ENCODE measurements around the gene TESK2. TPM values are rescaled to one million over a fixed set of nuclear protein-coding genes. Genes with fewer than 3 reads are reported as not detected.
A peak's percentile ranks its signal among the peaks of the same experiment; 100 is the strongest.

The TESK2 gene
- total and polyA plus RNA-seq, 2 of the 13 experiments (the other 11 are each of a cell fraction or from before 2014, with no cell fraction given), result 5.5 to 9.6 TPM

- no TSS peak for BruUV-seq (replicated peaks)
- POLR2A ChIA-PET, result no interaction called here
Observed at GRCh38 chr1:45378184-45378583, 112.8 kb downstream of the TESK2 start.

GRCh38 chr1:45375104-45376090, 115.6 kb downstream of the TESK2 start:
- Histone ChIP-seq H3K4me3 (replicated peaks in 1 of 3; ENCODE audit: insufficient read depth in 1 of 3, low read depth in 2 of 3, low read length in 3 of 3) (no peak overlapping the region), H2AFZ (ENCODE audit: low read length) (no peak overlapping the region), H3K27ac (ENCODE audit: extremely low read length, insufficient read depth, low read length) (no peak overlapping the region), H3K4me1 (ENCODE audit: insufficient read depth, low read length) (no peaks in the 10 kb centered on the region; the same call in 1 of the 2 replicates), H3K79me2 (ENCODE audit: insufficient read depth, low read length) (no peaks in the 10 kb centered on the region), H3K36me3 (replicated peaks in 1 of 2; ENCODE audit: control insufficient read depth in 1 of 2, insufficient read depth in 2 of 2, low read length in 2 of 2) (no peaks in the 10 kb centered on the region), H4K20me1 (ENCODE audit: insufficient read depth, low read length) (no peaks in the 10 kb centered on the region), H3K4me2 (ENCODE audit: low read depth, low read length) (no peak overlapping the region), H3K9me3 (ENCODE audit: low read length) (no peaks in the 10 kb centered on the region), H3K9ac (ENCODE audit: insufficient read depth, low read depth, low read length) (no peak overlapping the region), H3K27me3 (ENCODE audit: control insufficient read depth in 1 of 2, insufficient read depth in 2 of 2, low read length in 2 of 2) (no peaks in the 10 kb centered on the region)
- no peak for FAIRE-seq
- no peak for ATAC-seq
- WGBS (ENCODE audit: low lambda C conversion rate), result 57% methylated on average over 3 of the region's 3 CpGs
- ChIA-PET POLR2A (no interaction called here), CTCF (ENCODE audit: low intra/inter-chr PET ratio, low total read pairs) (no interaction called here)
- DNase-seq (ENCODE audit: low spot score), result no peak
- no TSS peak for BruUV-seq (replicated peaks)
- in situ Hi-C loops (cut with HindIII; ENCODE audit: extremely low pct_ligation_motif_present, low pct_unique_long_range_greater_than_20kb), result no loop called here
- intact Hi-C loops (cut with micrococcal nuclease; ENCODE audit: unreplicated experiment), result no loop called here
- TF ChIP-seq ZNF121 (CRISPR knock-in tag; IDR thresholded peaks at IDR 0.05) (0 out of 2 replicates have a peak, but pooled peaks have one; percentile 20), FOSL2 (CRISPR knock-in tag; IDR thresholded peaks at IDR 0.05) (no peak)

More at GRCh38 chr1:45378184-45378583, 112.8 kb downstream of the TESK2 start:
- in situ Hi-C loops (cut with HindIII; ENCODE audit: extremely low pct_ligation_motif_present, low pct_unique_long_range_greater_than_20kb) (no loop called here), intact Hi-C loops (cut with micrococcal nuclease; ENCODE audit: unreplicated experiment) (no loop called here)
- no peaks in the 10 kb centered on the region for H3K9me3 ChIP-seq (ENCODE audit: low read length)
- no peaks in the 10 kb centered on the region for H3K79me2 ChIP-seq (ENCODE audit: insufficient read depth, low read length)
- no peak overlapping the region for H3K4me2 ChIP-seq (ENCODE audit: low read depth, low read length)
- TF ChIP-seq HES4 (CRISPR knock-in tag; IDR thresholded peaks at IDR 0.05; ENCODE audit: borderline replicate concordance) (no peak), JUN (CRISPR knock-in tag; IDR thresholded peaks at IDR 0.05) (no peak), BHLHE40 (IDR thresholded peaks at IDR 0.05; ENCODE audit: low read length) (no peak), IRF1 (CRISPR knock-in tag; IDR thresholded peaks at IDR 0.05; ENCODE audit: low read depth) (no peak)
- peaks cover 9% of the 10 kb centered on the region for H3K4me1 ChIP-seq (ENCODE audit: insufficient read depth, low read length)
- ATAC-seq, result no peak
- H3K36me3 ChIP-seq (replicated peaks in 1 of 2; ENCODE audit: control insufficient read depth in 1 of 2, insufficient read depth in 2 of 2, low read length in 2 of 2), result no peaks in the 10 kb centered on the region
- no peak overlapping the region for H2AFZ ChIP-seq (ENCODE audit: low read length)
- CTCF ChIA-PET (ENCODE audit: low intra/inter-chr PET ratio, low total read pairs), result no interaction called here
- no peak for DNase-seq (ENCODE audit: low spot score)
- H3K9ac ChIP-seq (ENCODE audit: insufficient read depth, low read depth, low read length), result no peak overlapping the region
- H3K27me3 ChIP-seq (ENCODE audit: control insufficient read depth in 1 of 2, insufficient read depth in 2 of 2, low read length in 2 of 2), result no peaks in the 10 kb centered on the region
- H3K27ac ChIP-seq (ENCODE audit: extremely low read length, insufficient read depth, low read length), result no peak overlapping the region
- H3K4me3 ChIP-seq (replicated peaks in 1 of 3; ENCODE audit: insufficient read depth in 1 of 3, low read depth in 2 of 3, low read length in 3 of 3), result no peak overlapping the region
- no peaks in the 10 kb centered on the region for H4K20me1 ChIP-seq (ENCODE audit: insufficient read depth, low read length)
- no peak for FAIRE-seq
